Body of pancreas (tissue), 4 donors: ENCODE data around the gene KIF25. TPM values are rescaled to one million over a fixed set of nuclear protein-coding genes. Genes with fewer than 3 reads are reported as not detected.

Experiments used
- ATAC-seq: fragments of 150-250 bp; one replicate; pipeline ENCODE4 v1.9.1; 2016
- DNase-seq, 4 donors: peaks; one replicate each; pipeline ENCODE4 v3.0.0-alpha.2; 2019
- H3K27ac ChIP-seq, 4 donors: fragments of 200-600 bp; sonication (generic); 1 replicate in 3 of 4; 2 replicates in 1 of 4; pipeline versions ENCODE4 v1.5.1 to v1.6.1; 2016 to 2019; ENCODE audit warnings: mild to moderate bottlenecking in 1 of 4, mixed read lengths in 1 of 4, moderate library complexity in 1 of 4
- H3K27me3 ChIP-seq, 2 donors: fragments of 200-600 bp; sonication (generic); one replicate each; pipeline ENCODE4 v1.6.0; 2016; ENCODE audit warnings: mild to moderate bottlenecking in 1 of 2
- H3K36me3 ChIP-seq, 2 donors: fragments of 200-600 bp; sonication (generic); replicated peaks in 1 of 2; 2 replicates each; pipeline ENCODE4 v1.5.1; 2016; ENCODE audit warnings: low read depth in 2 of 2; ENCODE audit not compliant: insufficient read depth in 1 of 2
- H3K4me1 ChIP-seq: fragments of 200-600 bp; sonication (generic); one replicate; pipeline ENCODE4 v1.6.0; 2016
- H3K4me3 ChIP-seq, 2 donors: fragments of 200-600 bp; sonication (generic); 1 replicate in 1 of 2; 2 replicates in 1 of 2; pipeline ENCODE4 v1.5.1; 2016 to 2019
- H3K9me3 ChIP-seq, 3 donors: fragments of 200-600 bp; sonication (generic); 1 replicate in 2 of 3; 2 replicates in 1 of 3; pipeline ENCODE4 v1.5.1; 2016
- CTCF ChIP-seq, 7 experiments: fragments of 450-650 bp in 4 of 7; fragments of 200-600 bp in 3 of 7; sonication (generic) in 3 of 7; IDR thresholded peaks; one replicate each; pipeline ENCODE4 v1.5.1; 2016 to 2019; ENCODE audit warnings: antibody characterized with exemption in 7 of 7
- POLR2A ChIP-seq, 3 donors: fragments of 450-650 bp; IDR thresholded peaks; one replicate each; pipeline ENCODE4 v1.6.1; 2016; ENCODE audit warnings: antibody characterized with exemption in 3 of 3, mild to moderate bottlenecking in 2 of 3
- WGBS, 2 donors: methylation state at CpG; one replicate each; pipeline ENCODE4 v1.1.5; 2017; 5-methylcytosine and 5-hydroxymethylcytosine counted together
- intact Hi-C: fragments of 100-400 bp; cut with DNase I; formaldehyde crosslinking; loops from one replicate; pipeline ENCODE4 v1.15.1; 2023
- total RNA-seq, 2 donors: library from RNA; depleted of rRNA; stranded (reverse); fragments of >200 nt; gene quantifications; one replicate each; pipeline ENCODE4 v1.1.0, GENCODE V29; 2016

Gene KIF25
- total RNA-seq, 2 donors from 2014 or later = 1.8 TPM; not detected in 1

GRCh38 chr6:168057836-168058235, 60.4 kb downstream of the KIF25 start:
- WGBS, 2 donors = 86 to 90% methylated on average over 10 to 13 of the region's 14 CpGs
- ATAC-seq (no peak), DNase-seq (no peak)
- Histone ChIP-seq H3K27ac (no peak overlapping the region), H3K27me3 (no peaks in the 10 kb centered on the region), H3K4me3 (no peak overlapping the region), H3K9me3 (no peaks in the 10 kb centered on the region), H3K36me3 (no peaks in the 10 kb centered on the region), H3K4me1 (peaks cover 5% of the 10 kb centered on the region)
- intact Hi-C loops = no loop called here
- TF ChIP-seq POLR2A (IDR thresholded peaks at IDR 0.05) = no peak

GRCh38 chr6:168058691-168059551, 61.5 kb downstream of the KIF25 start:
- TF ChIP-seq CTCF (IDR thresholded peaks at IDR 0.05) = no peak
- TF ChIP-seq POLR2A (IDR thresholded peaks at IDR 0.05) = no peak
- Histone ChIP-seq H3K4me1 (peaks cover 5% of the 10 kb centered on the region), H3K27me3 (no peaks in the 10 kb centered on the region), H3K9me3 (no peaks in the 10 kb centered on the region), H3K36me3 (no peaks in the 10 kb centered on the region), H3K27ac (no peak overlapping the region), H3K4me3 (no peak overlapping the region)
- 86 to 91% methylated on average over 4 to 27 of the region's 30 CpGs for WGBS, 2 donors
- DNase-seq (no peak), ATAC-seq (no peak)
- intact Hi-C loops = no loop called here

- no peaks in the 10 kb centered on the region for H3K36me3 ChIP-seq
- H3K4me3 ChIP-seq = no peak overlapping the region
- WGBS, 2 donors = 5 to 42% methylated on average over 3 to 12 of the region's 12 CpGs
- DNase-seq (peak; percentile 77 to 90 (median 86)), ATAC-seq (peak; percentile 88)
- no peak overlapping the region for H3K27ac ChIP-seq
- no peaks in the 10 kb centered on the region for H3K9me3 ChIP-seq
- TF ChIP-seq POLR2A (IDR thresholded peaks at IDR 0.05) (no peak), CTCF (IDR thresholded peaks at IDR 0.05) (peak; percentile 54 to 93 (median 73))
- H3K27me3 ChIP-seq = no peaks in the 10 kb centered on the region
- intact Hi-C loops = no loop called here
- peaks cover 5% of the 10 kb centered on the region for H3K4me1 ChIP-seq
These were observed 63.1 kb downstream of the KIF25 start for GRCh38 chr6:168060521-168060931.

- no peak for ATAC-seq
- Histone ChIP-seq H3K27me3 (no peaks in the 10 kb centered on the region), H3K4me3 (no peak overlapping the region), H3K9me3 (no peaks in the 10 kb centered on the region), H3K27ac (no peak overlapping the region), H3K4me1 (peaks cover 5% of the 10 kb centered on the region), H3K36me3 (no peaks in the 10 kb centered on the region)
- TF ChIP-seq POLR2A (IDR thresholded peaks at IDR 0.05) (no peak), CTCF (IDR thresholded peaks at IDR 0.05) (no peak)
- 85 to 92% methylated on average over 14 to 25 of the region's 29 CpGs for WGBS, 2 donors
- intact Hi-C loops = no loop called here
- DNase-seq = no peak
These were observed 64.1 kb downstream of the KIF25 start for GRCh38 chr6:168061269-168062210.
